ENCODE results near the gene FBLN5.
A peak's percentile ranks its signal among the peaks of the same experiment; 100 is the strongest.
"Not testable (repeated sequence)": the region's sequence is repeated elsewhere in the genome, so short reads cannot be mapped to it uniquely, and the experiment has no call there.

The FBLN5 gene

DNA sequence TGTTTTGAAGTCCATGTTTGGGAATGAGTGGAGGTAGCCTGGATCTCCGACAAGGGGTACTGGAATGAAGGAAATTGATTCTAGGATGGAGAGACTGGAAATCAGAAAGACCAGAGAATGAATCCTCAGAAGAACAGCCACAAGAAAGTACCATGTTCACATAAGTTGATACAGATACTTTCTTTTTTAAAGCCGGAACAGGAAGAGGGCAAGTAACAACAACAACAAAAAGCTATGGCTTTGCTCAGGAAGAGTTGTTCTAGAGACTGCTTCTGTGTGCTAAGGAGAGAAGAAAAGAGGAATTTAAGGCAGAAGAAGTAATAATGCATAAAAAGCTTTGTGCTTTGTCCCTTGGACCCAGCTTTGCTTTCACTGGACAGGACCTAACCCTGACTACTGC lies 86.4 kb downstream of the FBLN5 start:
- DNase-seq (ENCODE audit: low spot score), result no peak

DNA sequence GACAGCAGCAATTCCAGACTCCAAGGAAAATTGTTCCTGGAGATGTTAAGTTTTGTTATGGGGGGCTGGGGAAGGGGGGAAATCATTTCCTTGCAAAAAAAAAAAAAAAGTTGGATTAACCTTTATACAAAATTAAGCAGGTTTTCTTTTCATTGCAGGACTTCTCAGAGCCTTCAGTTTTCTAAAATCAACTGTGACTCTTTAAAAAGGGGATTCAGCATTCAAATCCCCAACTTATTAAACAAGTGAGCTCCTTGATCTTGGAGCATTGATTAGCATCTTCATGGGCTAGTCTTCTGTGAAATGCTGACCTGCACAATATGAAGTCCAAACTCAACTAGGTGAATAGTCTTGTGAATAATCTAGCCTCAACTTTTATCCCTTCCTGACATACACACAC lies 87.3 kb downstream of the FBLN5 start:
- DNase-seq (ENCODE audit: low spot score), result no peak

DNA sequence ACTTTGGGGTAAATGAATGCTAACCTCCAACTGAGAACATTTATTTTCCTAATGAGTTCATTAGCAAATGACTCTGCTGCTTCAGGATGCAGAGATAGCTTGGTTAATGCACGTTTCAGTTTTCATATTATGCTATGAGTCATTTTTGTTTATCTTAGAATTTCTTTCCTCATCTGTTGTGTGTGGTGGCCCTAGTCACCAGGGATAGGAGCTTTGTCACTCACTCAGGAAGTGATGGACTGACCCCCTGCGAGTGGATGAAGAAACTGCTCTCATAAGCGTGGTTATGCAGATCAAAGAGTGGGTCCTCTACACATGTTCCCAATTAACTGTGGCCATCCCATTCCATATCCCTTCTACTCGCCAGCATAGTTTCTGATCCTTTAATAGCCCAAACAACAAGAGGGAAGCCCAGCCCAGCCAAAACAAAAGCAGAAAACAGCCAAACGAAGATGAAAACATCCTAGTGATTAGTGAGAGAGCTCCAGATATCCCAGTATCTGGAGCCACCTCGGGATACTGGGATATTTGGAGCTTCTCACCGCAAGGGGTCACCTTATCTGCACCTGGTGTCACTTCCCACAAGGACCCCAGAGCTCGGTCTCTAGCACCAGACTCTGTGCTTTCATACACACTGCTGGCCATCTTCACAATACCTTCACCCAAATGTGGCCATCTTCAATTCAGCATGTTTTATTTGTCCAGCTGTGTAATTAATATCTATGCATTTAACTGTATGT lies 88.8 kb downstream of the FBLN5 start:
- no peak for DNase-seq (ENCODE audit: low spot score)

DNA sequence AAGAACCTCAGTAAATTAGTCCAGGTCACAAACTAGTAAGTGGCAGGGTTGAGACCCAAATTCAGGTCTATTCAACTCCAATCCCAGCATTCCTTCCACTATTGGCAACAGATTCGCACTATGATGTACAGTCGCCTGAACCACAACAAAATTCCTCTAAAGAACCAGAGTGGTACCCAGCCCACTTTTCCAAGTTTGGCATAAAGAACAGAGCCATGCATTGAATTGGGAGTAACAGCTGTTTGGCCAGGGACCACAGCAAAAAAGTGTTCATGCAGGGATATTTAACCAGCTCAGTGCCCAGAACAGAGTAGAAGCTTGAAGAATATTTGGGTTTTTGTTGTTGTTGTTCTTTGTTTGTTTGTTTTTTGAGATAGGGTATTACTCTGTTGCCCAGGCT lies 89.9 kb downstream of the FBLN5 start:
- no peak for DNase-seq (ENCODE audit: low spot score)

DNA sequence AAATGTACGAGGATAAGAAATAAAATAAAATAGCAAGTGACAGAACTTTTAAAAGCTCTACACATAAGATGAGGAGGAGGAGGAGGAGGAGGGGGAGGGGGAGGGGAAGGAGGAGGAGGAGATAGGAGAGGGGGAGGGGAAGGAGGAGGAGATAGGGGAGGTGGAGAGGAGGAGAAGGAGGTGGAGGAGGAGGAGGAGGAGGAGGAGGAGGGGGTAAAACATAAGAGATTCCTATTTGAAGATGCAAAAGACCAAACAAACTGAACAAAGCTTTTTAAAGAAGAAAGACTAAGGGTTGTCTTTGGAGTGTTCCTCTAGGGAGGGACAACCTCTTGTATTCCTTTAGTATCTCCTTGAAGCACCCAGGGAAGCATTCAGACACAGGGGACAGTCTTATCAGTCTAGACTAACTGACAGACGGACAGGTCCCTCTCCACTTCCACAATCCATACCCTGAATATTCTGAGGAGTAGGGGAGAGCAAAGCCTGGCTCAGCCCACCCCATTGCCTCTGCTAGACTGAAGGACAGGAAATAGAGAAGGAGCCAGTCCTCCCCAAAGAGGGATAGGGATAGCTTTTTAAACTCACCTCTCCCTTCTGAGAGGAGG lies 93.1 kb downstream of the FBLN5 start:
- no peak for DNase-seq (ENCODE audit: low spot score)

DNA sequence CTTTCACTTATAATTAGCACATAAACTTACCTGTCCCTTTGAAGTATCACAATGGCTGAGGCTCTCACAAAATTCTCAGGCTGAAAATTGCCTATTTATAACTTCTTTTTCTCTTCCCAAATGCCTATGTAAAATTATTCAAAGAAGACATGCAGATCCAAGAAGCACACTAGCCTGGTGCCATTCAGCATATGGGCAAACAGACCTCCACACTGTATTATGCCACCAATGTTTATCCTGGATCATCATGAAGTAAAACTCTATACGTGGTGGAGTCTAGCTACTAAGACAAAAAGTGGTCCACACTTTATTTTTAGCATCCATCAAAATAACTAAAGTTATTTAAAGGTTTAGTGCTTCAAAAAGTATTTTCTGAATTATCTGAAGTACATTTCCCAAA lies 95.9 kb downstream of the FBLN5 start:
- no peak for DNase-seq (ENCODE audit: low spot score)

DNA sequence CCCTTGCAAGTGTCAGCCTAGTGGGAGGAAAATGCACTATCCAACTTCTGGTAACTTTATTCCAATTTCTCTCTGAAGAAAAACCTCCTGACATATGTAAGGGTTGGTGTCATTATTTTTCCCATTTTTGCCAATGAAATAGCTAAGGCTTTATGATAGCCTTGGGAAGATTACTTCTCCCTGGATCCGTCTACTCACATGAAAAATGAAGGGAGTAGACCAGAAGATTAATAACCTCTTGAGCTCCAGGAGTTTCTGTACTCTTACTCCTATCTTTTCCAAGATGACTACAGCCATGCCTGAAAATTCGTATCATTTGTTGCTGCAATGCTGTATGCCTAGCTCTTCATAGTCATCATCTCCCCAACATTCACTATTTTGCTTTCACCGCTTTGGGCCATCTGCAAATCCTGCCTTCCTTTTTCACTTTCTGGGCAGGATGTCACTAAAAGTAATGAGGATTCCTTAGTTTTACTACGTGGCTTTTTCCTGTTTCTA lies 98.9 kb downstream of the FBLN5 start:
- no peak for DNase-seq (ENCODE audit: low spot score)

DNA sequence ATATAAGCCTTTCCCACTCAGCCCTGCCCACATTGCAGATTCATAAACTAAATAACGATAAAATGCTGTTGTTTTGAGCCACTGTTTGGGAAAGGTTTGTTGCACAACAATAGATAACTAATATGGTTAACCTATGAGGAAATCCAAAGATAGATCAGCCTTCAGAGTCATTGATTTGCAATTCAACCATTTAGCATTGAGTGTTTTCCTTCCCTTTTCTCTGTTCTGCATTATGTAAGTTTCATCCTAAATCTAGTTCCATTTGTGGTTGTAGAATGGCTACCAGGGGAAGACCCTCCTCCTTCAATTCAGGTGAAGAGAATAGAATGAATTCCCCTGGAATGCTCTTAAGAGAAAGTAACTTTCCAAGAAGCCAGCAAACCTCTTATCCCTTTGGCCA lies 99.8 kb downstream of the FBLN5 start:
- no peak for DNase-seq (ENCODE audit: low spot score)

DNA sequence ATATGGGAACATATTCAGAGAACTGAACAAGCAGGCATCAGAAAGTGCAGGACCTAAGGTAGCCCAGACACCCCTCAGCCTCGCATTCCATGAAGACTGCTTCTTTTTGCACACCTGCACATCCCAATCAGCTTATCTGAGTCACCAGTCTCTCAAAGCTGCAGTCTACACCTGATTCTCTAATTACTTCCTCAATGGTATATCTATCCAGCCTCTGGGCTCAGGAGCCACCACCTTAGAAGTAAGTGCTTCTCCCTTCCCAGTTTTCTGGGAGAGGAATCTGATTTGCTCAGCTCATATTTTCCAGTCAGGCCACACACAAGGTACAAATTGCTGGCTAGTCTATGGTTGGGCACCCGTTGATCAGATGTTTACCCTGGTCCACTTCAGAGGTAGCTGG lies 101.8 kb downstream of the FBLN5 start:
- DNase-seq (ENCODE audit: low spot score), result no peak

DNA sequence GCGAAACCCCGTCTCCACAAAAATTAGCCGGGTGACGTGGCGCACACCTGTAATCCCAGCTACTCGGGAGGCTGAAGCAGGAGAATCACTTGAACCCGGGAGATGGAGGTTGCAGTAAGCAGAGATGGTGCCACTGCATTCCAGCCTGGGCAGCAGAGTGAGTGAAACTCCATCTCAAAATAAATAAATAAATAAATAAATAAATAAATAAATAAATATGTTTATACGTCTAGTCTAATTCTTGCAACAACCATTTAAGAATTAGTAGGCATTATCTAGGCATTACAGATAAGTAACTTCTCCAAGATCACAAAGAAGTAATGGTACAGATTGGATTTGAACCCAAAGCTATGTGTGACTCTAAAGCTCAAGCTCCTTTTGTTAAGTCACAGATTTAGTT lies 102.4 kb downstream of the FBLN5 start:
- not testable (repeated sequence) for DNase-seq (ENCODE audit: low spot score)

DNA sequence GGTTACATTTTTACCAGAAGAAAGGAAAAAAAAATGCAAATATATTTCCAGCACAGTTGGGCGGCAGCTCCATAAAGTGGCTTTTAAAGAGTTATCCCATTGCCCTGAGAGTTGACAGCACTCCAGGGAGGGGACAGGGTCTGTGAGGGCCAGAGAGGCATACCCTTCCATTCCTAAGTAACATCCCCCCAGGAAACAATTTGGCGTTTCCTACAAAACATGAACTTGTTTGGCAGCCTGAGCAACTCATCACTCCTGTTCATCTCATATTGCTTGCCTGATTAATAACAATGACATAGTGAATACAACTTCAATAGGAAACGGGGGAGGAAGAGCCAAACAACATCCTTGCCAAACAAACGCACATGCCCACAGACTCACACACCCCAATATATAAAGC lies 103.5 kb downstream of the FBLN5 start:
- no peak for DNase-seq (ENCODE audit: low spot score)

DNA sequence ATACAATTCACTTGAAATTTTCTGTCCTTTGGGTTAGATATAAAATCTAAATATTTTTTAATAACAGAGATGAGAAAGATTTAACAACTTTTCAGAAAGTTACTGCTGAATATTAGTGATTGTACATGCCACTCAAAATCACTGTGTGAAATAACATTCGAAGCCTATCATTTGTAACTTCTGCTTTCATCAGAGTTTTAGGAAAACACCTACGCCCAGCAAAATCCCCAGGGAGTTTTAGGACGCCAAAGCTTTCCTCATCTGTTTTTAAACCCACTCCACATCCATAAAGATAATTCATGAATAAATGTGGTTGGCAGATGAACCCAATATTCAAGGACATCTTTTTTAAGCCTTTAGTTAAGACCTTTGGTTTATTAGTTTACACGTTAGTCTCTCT lies 104.1 kb downstream of the FBLN5 start:
- DNase-seq (ENCODE audit: low spot score), result no peak

DNA sequence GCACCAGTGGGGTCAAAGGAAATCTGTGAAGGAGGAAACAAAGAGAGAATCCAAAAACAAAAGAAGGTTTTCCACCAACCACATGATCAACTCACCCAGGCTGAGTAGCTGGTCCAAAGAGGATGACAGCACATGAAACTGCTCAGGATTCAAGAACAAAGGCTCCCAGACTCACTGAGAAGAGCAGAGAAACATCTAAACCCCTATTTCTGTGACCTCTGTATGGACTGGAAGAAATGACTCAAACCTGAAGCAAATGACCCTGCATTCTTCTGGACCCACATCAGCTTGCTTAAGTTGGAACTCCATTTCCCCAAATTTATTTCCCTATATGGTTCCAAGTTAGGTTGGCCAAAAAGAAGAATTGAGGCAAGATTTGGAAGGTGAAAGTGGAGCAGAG lies 106.4 kb downstream of the FBLN5 start:
- DNase-seq (ENCODE audit: low spot score), result no peak

DNA sequence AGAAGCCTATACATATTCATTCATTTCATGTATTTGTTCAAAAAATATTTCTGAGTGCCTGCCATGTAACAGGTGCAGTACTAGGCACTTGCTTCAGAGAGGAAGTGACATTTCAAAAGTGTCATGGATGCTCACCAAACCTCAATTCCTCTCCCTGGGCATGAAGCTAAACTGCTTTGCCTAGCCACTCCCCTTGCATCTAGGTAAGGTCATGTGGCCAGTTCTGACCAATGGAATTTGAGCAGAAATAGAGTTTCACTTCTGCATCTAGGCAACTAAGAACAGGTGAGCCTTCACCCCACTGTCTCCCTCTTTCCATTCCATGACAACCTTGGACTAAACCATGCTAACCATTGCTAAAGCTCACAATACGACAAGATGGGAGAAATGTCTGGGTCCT lies 107.7 kb downstream of the FBLN5 start:
- peak; percentile 65 for DNase-seq (ENCODE audit: low spot score)

DNA sequence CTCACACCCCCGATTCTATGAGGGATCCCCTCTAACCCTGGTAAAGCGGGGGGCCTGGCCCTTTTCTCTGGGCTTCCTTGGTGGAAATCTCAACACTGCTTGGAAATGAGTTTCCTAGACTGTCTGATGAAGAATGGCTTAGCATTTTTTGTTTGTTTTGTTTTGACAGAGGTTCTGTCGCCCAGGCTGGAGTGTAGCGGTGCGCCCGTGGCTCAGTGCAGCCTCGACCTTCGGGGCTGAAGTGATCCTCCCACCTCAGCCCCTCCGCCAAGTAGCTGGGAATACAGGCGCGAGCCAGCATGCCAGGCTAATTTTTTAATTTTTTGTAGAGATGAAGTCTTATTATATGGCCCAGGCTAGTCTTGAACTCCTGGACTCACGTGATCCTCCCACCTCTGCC lies 110.4 kb downstream of the FBLN5 start:
- DNase-seq (ENCODE audit: low spot score), result no peak

DNA sequence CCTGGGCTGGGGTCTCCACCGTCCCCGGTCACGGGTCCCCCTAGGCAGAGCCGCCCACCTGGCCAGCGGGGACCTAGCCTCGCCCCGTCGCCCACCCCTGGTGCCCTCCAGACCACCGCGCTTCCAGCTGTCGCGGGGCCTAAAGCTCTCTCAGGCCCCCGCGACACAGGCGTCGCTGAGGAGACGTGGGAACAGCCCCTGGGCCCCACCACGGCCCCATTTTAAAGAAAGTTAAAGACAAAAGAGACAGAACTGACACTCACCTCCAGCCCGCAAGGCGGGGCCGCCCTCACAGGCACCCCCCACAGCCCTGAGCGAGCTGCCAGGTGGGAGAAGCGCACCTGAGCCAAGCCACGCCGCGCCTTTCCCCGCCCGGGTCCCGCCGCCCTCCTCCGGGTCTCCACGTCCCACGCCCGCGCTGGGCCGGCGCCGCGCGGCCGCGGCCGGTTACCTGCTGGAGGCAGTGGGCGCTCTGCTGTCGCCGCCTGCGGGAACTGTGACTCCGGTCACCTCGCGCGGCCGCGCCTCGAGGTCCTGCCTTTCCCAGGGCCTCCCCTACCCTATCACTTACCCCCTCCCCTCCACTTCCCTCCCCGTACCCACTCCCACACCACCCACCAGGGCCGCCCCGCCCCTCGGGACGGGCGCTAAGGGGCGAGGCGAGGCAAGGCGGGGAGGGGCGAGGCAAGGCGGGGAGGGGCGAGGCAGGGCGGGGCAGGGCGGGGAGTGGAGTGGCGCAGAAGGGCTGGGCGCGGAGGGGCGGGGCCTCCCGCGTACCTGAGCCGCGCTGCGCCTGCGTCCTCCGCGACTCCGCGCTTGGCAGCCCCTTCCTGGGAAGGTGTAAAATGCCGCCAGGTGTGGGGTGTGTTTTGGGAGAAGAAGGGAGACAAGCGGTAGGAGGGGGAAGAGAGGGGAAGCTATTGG lies 111.3 kb downstream of the FBLN5 start:
- peak; percentile 90 for DNase-seq (ENCODE audit: low spot score)

DNA sequence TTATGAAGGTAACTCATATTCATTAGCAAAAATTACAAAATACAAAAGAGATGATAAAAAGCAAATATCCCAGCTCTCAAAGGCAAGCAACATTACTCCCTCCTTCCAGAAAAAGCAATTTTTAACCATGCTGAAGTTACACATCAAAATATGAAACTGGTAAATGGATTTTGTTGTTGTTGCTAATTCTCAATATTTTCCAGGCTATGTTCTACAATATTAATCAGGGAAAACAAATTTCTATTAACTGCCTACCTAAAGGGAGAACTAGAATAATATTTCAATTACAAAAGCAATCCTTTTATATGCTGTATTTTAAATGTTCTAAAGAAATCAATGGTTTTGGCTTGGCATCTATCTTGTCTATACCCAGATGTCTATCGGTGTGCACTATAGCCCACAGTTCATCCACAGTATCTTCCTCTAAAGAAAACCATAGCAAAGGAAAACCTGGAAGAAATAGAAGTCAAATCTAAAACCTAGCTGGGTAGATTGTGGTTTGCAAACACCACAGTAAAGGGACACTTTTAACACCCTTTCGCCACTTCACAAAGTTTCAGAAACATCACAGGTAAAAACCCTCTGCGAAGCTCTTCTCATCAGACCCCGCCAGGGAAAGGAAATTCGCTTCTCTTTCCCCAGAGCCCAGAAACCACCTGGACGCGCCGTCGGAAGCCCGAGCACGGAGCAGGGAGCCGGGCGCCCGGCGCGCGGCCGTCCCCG lies 112.1 kb downstream of the FBLN5 start:
- no peak for DNase-seq (ENCODE audit: low spot score)

DNA sequence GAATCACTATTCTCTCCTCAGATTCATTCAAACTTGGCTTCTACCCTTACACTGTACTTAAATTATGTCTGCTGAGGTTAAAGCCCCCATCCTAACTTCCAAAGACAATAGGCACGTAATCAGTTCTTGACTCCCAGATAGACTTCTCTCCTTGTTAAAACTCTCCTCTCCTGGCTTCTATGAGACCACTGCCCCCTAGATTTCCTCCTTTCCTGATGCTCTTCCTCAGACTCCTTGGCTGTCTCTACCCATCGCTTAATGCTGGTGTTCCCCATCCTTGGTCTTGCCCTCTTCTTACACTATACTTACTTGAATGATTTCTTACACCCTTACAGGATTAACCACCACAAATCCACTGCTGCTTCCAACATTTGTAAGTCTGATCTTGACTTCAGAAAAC lies 112.9 kb downstream of the FBLN5 start:
- DNase-seq (ENCODE audit: low spot score), result no peak

DNA sequence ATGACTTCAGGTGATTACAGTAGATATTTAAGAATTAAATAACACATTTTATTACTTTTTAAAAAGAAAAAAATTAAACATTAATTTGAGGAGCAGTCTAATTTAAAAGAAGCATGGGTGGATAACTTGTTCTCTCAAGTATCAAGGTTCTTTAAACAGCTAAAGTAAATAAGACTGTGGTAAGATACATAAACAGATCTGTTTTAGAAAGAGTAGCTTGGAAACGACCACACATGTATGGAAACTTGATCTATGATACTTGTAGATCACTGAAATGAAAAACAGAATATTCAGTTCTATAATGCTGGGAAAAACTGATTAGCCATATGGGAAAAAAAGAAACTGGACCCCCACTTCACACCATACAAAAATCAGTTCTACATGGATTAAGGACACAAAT lies 116.2 kb downstream of the FBLN5 start:
- no peak for DNase-seq (ENCODE audit: low spot score)

DNA sequence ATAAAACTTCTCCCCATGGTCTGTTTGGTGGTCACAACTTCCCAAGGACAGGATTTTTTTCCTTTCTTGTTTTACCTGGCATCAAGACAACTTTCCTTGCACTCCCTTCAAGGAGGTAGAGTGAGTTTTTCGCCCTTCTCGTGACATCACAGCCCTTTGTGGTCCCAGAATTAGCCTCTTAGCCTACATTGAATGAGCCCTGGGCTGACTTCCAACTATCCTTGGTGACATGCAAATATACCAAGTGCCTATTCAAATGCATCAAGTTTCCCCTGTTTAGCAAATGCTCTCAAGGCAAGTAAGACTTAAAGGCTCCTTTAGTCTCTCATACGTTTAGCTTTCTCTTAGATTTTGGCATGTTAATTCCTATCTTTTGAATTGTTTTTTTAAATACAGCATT lies 116.7 kb downstream of the FBLN5 start:
- no peak for DNase-seq (ENCODE audit: low spot score)

DNA sequence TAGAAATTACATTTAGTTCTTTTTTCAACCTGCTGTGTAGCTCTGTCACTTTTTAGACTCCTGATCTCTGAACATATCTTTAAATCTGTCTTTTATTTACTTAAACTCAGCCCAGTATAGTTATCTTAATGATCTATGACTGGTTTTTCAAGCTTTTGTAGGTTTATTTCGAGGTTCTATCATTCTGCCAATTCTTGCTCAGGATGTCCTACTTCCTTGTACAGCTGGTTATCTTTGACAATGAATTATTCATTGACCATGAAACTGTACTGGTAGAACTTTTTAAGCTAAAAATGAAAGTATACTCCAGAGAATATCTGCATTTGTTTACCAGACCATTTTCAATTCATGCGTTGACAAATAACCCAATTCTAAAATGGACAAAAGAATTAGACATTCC lies 118.0 kb downstream of the FBLN5 start:
- no peak for DNase-seq (ENCODE audit: low spot score)

DNA sequence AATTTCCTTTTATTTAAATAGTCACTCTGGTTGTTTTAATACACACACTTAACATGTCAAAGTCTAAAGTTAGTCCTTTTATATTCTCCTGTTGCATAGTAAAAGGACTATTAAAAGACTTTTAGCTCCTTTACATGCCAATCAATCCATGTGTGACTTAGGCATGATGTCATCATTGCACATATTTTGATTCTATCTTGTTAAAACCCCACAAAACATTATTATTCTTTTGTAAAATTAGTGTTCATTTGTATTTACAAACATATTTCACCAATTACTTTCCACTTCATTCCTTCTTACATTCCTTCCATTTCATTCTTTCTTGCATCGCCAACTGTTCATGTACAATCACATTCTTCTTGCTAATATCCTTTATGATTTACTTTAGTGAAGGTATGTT lies 119.7 kb downstream of the FBLN5 start:
- DNase-seq (ENCODE audit: low spot score), result no peak

All from germinal center (tissue), 1 donor.